ENCODE results near the gene MRM1.
"Not testable (repeated sequence)": the region's sequence is repeated elsewhere in the genome, so short reads cannot be mapped to it uniquely, and the experiment has no call there.

MRM1 gene

DNA sequence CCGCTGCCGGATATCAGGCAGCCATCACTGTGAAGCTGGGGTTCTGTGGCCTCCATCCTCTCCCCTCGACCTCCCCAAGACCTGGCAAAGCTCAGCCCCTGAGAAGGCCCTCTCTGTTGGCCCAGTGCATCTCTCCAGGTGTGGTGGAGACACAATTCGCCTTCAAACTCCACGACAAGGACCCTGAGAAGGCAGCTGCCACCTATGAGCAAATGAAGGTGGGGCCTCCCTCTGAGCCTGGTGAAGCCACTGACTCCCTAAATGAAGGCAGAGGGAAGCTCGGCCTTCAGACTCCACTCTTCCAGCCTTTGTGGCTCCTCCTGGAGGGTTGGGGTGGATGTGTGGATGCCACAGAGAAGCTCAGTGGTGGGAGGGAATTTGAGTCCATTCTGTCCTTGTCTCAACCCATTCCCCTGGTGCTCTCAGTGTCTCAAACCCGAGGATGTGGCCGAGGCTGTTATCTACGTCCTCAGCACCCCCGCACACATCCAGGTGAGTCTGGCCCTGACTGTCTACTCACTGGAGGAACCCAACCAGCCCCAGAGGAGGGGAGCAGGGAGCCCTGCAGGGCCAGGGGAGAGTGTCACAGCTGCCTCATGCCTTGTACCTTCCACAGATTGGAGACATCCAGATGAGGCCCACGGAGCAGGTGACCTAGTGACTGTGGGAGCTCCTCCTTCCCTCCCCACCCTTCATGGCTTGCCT, 1.7 kb upstream of the MRM1 start:
- DNase-seq (ENCODE audit: low spot score) = no peak
- in situ Hi-C loops (cut with MboI; ENCODE audit: low sequenced_read_pairs, unreplicated experiment) = loop anchor here (25.0 kb wide), 1 partner anchor 638 kb away; no protein-coding TSS in a partner anchor
- TF ChIP-seq, protein P1, sequence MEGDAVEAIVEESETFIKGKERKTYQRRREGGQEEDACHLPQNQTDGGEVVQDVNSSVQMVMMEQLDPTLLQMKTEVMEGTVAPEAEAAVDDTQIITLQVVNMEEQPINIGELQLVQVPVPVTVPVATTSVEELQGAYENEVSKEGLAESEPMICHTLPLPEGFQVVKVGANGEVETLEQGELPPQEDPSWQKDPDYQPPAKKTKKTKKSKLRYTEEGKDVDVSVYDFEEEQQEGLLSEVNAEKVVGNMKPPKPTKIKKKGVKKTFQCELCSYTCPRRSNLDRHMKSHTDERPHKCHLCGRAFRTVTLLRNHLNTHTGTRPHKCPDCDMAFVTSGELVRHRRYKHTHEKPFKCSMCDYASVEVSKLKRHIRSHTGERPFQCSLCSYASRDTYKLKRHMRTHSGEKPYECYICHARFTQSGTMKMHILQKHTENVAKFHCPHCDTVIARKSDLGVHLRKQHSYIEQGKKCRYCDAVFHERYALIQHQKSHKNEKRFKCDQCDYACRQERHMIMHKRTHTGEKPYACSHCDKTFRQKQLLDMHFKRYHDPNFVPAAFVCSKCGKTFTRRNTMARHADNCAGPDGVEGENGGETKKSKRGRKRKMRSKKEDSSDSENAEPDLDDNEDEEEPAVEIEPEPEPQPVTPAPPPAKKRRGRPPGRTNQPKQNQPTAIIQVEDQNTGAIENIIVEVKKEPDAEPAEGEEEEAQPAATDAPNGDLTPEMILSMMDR (IDR thresholded peaks at IDR 0.05; ENCODE audit: borderline replicate concordance, control extremely low read depth, extremely low read depth, insufficient read depth, missing control alignments) = no peak

DNA sequence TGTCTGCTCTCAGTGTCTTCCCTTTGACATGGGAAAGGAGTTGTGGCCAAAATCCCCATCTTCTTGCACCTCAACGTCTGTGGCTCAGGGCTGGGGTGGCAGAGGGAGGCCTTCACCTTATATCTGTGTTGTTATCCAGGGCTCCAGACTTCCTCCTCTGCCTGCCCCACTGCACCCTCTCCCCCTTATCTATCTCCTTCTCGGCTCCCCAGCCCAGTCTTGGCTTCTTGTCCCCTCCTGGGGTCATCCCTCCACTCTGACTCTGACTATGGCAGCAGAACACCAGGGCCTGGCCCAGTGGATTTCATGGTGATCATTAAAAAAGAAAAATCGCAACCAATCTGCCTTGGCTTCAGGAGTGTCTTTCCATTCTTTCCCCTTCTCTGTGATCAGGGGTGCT, 918 bp upstream of the MRM1 start:
- in situ Hi-C loops (cut with MboI; ENCODE audit: low sequenced_read_pairs, unreplicated experiment) = loop anchor here (25.0 kb wide), 1 partner anchor 637 kb away; no protein-coding TSS in a partner anchor
- no peak for DNase-seq (ENCODE audit: low spot score)
- TF ChIP-seq, protein P1 (IDR thresholded peaks at IDR 0.05; ENCODE audit: borderline replicate concordance, control extremely low read depth, extremely low read depth, insufficient read depth, missing control alignments) = no peak

DNA sequence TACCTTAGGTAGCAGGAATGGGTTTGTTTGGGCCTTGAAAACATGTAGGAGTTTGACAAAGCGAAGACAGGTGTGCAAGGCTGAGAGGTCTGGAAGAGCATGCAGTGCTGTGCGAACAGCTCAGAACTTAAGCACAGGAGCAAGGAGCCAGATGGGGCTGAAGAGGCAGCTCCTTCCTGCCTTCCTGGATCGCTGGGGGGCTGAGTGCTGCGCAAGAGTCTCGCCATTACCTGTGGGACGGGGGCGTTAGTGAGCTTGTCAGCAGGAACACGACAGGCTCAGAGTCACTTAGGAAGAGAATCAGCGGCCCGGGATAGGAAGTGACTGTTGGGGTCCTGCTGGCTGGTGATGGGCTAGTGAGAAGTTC, 464 bp upstream of the MRM1 start:
- TF ChIP-seq, protein P1 (IDR thresholded peaks at IDR 0.05; ENCODE audit: borderline replicate concordance, control extremely low read depth, extremely low read depth, insufficient read depth, missing control alignments) = no peak
- no peak for DNase-seq (ENCODE audit: low spot score)
- in situ Hi-C loops (cut with MboI; ENCODE audit: low sequenced_read_pairs, unreplicated experiment) = loop anchor here (25.0 kb wide), 1 partner anchor 636 kb away; no protein-coding TSS in a partner anchor

DNA sequence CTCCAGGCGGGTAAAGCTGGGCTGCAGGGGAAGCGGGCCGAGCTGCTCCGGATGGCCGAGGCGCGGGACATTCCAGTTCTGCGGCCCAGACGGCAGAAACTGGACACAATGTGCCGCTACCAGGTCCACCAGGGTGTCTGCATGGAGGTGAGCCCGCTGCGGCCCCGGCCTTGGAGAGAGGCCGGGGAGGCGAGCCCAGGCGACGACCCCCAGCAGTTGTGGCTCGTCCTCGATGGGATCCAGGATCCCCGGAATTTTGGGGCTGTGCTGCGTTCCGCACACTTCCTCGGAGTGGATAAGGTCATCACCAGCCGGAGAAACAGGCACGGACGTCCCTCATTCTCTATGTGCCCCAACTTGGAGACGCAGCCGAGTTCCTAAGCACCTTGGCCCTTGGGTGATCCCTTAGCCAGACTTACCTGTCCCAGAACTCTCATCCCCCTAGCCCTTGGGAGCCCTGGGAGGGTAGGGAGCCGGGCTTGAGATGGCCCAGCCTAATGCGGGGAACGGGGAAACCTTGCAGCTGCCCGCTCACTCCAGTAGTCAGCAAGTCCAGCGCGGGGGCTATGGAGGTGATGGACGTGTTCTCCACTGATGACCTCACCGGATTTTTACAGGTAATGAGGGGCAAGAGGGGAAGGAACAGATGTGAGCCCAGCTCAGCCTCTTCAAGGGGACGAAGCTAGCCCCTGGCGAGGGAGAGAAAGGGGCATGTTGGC, 806 bp downstream of the MRM1 start:
- no peak for DNase-seq (ENCODE audit: low spot score)
- TF ChIP-seq, protein P1 (IDR thresholded peaks at IDR 0.05; ENCODE audit: borderline replicate concordance, control extremely low read depth, extremely low read depth, insufficient read depth, missing control alignments) = no peak
- in situ Hi-C loops (cut with MboI; ENCODE audit: low sequenced_read_pairs, unreplicated experiment) = loop anchor here (25.0 kb wide), 1 partner anchor 635 kb away; no protein-coding TSS in a partner anchor

DNA sequence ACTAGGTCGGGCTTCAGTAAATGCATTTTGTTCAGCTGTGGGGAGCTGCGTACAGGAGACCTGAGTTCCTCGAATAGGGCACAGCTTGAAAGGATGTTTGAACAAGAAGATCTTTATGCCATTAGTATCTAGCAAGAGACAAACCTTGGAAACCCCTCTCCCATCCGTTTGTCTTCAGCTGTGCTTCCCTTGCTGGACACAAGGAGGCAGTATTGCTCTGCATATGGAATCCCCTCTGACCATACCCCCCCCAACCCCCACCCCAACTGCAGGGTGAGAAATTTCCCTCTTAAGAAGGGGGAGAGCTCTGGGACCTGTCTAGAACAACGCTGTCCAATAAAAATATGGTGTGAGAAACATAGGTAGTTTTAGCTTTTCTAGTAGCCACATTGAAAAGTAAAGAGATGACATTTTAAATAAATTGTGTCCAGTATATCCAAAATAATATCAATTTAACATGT, 1.6 kb downstream of the MRM1 start:
- peak; percentile 80 for DNase-seq (ENCODE audit: low spot score)
- TF ChIP-seq, protein P1 (IDR thresholded peaks at IDR 0.05; ENCODE audit: borderline replicate concordance, control extremely low read depth, extremely low read depth, insufficient read depth, missing control alignments) = peak; percentile 75
- in situ Hi-C loops (cut with MboI; ENCODE audit: low sequenced_read_pairs, unreplicated experiment) = loop anchor here (25.0 kb wide), 1 partner anchor 634 kb away; no protein-coding TSS in a partner anchor

DNA sequence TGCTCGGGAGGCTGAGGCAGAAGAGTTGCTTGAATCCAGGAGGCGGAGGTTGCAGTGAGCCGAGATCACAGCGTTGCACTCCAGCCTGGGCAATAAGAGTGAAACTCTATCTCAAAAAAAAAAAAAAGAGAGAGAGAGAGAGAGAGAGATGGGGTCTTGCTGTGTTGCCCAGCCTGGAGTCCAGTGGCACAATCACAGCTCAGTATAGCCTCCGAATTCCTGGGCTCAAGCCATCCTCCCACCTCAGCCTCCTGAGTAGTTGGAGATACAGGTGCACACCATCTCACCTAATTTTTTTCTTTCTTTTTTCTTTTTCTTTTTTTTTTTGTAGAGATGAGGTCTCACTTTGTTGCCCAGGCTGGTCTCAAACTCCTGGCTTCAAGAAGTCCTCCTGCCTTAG, 3.6 kb downstream of the MRM1 start:
- in situ Hi-C loops (cut with MboI; ENCODE audit: low sequenced_read_pairs, unreplicated experiment) = loop anchor here (25.0 kb wide), 1 partner anchor 632 kb away; no protein-coding TSS in a partner anchor
- not testable (repeated sequence) for DNase-seq (ENCODE audit: low spot score)

DNA sequence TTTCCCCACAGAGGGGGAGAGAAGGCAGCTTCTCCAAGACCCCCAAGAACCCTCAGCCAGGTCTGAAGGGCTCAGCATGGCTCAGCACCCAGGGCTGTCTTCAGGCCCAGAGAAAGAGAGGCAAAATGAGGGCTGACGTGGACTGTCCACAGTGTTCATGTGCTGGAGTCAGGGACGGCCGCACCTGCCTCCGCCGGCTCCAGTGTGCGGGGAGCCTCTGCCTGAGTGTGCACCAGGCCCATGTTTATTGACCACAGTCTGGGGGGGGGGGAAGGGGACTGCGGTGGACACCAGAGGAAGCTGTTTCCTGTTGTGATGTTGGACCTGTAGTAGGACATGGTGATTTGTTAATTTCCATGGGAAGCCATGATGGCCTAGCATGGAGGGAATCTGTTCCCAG, 6.9 kb downstream of the MRM1 start:
- TF ChIP-seq, protein P1 (IDR thresholded peaks at IDR 0.05; ENCODE audit: borderline replicate concordance, control extremely low read depth, extremely low read depth, insufficient read depth, missing control alignments) = no peak
- in situ Hi-C loops (cut with MboI; ENCODE audit: low sequenced_read_pairs, unreplicated experiment) = loop anchor here (25.0 kb wide), 1 partner anchor 629 kb away; no protein-coding TSS in a partner anchor
- DNase-seq (ENCODE audit: low spot score) = no peak
